ENCODE data around the gene ABCC1.

ABCC1 gene

GRCh38 chr16:15993946-15994665 lies 44.7 kb downstream of the ABCC1 start:
- DNase-seq = peak; percentile 31

- peak; percentile 70 for DNase-seq
Observed at GRCh38 chr16:15996432-15997109, 47.2 kb downstream of the ABCC1 start.

DNA sequence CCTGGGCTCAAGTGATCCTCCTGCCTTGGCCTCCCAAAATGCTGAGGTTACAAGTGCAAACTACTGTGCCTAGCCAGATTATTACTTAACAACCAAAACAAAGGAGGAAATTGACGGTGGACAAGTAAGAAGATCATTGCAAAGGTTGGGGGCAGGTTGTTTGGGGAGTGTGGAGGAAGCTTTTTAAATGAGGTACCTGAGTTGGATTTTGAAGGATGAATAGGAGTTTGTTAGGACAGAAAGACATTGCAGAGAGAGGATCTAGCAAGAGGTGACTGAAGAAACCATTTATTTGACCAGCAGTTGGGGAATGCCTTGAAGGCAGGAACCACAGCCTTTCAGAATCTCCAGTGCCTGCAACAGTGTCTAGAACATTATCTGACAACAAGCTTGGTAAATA lies 51.3 kb downstream of the ABCC1 start:
- no peak for DNase-seq

GRCh38 chr16:16001596-16002255 lies 52.3 kb downstream of the ABCC1 start:
- no peak for DNase-seq

DNA sequence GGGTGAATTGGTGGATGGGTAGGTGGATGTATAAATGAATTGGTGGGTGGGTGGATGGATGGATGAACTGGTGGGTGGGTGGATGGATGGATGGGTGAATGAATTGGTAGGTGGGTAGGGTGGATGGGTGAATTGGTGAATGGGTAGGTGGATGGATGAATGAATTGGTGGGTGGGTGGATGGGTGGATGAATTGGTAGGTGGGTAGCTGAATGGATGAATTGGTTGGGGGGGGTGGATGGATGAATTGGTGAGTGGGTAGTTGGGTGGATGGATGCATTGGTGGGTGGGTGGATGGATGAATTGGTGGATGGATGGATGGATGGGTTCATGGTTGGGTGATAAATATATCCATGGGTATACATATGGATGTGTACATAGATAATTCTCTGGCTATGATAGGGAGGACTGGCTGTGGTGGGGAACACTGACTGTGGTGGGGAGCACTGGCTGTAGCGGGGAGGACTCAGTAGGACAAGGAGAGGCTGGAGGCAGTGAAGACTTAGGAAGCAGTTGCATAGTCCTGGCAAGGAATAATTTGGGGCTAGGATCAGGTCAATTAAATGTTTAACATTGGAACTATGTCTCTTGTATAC lies 54.4 kb downstream of the ABCC1 start:
- DNase-seq = no peak

DNA sequence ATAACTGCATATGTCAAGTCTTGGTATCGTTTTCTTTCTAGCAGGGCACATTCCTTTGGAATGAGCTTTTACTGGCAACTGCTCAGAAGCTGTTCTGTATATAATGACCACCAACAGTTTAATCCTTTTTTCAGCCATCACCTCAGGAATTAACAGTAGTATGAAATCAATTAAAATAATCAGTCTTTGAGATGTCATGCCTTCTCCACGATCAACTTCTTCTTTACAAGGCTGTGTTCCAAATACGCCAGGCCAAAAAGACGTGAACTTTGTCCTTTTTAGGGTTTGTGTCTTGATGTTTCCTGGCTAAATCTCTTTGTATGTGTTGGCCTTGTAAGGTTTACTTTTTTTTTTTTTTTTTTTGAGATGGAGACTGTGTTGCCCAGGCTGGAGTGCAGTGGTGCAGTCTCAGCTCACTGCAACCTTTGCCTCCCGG lies 54.9 kb downstream of the ABCC1 start:
- peak; percentile 91 for DNase-seq

DNA sequence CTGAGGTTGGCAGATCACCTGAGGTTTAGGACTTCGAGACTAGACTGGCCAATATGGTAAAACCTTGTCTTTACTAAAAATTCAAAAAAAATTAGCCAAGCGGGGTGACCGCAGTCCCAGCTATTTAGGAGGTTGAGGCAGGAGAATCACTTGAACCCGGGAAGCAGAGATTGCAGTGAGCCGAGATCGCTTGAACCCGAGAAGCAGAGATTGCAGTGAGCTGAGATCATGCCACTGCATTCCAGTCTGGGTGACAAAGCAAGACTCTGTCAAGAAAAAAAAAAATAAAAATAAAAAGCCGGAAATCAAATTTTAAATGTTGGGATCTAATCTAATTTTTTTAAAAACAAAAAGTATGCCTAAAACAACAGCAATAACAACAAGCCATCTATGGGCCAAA lies 56.3 kb downstream of the ABCC1 start:
- DNase-seq = peak; percentile 52

- DNase-seq = no peak
Observed at GRCh38 chr16:16006650-16007049, 57.2 kb downstream of the ABCC1 start.

DNA sequence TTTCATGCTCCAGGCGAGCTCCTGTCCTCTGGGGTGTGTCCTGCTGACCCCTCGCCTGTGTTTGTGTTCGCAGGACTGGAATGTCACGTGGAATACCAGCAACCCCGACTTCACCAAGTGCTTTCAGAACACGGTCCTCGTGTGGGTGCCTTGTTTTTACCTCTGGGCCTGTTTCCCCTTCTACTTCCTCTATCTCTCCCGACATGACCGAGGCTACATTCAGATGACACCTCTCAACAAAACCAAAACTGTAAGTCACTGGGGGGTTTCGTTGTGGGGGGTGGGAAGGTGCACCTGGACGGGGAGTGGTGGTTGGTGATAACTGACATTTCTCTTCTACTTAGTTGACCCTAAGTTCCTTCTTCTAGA lies 58.3 kb downstream of the ABCC1 start:
- no peak for DNase-seq

- DNase-seq = no peak
Observed at GRCh38 chr16:16008666-16009065, 59.2 kb downstream of the ABCC1 start.

- DNase-seq = no peak
Observed at GRCh38 chr16:16009401-16009800, 60.0 kb downstream of the ABCC1 start.

- no peak for DNase-seq
Observed at GRCh38 chr16:16010194-16010593, 60.8 kb downstream of the ABCC1 start.

- DNase-seq = no peak
Observed at GRCh38 chr16:16012144-16012543, 62.7 kb downstream of the ABCC1 start.

- no peak for DNase-seq
Observed at GRCh38 chr16:16013812-16014211, 64.4 kb downstream of the ABCC1 start.

- peak; percentile 66 for DNase-seq
Observed at GRCh38 chr16:16014329-16015224, 65.2 kb downstream of the ABCC1 start.

GRCh38 chr16:16015849-16016248 lies 66.4 kb downstream of the ABCC1 start:
- DNase-seq = no peak

DNA sequence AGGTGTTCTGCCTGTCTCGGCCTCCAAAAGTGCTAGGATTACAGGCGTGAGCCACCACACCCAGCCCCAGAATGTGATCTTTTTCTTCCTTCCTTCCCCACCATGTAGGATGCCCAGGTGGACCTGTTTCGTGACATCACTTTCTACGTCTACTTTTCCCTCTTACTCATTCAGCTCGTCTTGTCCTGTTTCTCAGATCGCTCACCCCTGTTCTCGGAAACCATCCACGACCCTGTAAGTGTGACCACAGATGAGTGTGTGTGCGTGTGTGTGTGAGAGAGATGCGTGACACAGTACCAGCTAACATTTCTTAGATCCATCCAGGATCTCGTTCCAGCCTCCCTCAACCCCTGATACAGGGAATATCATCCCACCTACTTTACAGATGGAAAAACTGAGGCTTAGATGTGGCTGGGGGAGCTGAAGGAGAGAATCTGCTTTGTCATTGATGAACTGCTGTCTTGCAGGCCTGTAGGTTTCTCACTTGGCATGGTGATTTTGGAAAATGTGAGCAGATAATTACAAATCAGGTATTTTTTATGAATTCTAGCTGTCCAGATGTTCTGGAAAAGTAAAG lies 67.1 kb downstream of the ABCC1 start:
- no peak for DNase-seq

- no peak for DNase-seq
Observed at GRCh38 chr16:16017812-16018211, 68.4 kb downstream of the ABCC1 start.

DNA sequence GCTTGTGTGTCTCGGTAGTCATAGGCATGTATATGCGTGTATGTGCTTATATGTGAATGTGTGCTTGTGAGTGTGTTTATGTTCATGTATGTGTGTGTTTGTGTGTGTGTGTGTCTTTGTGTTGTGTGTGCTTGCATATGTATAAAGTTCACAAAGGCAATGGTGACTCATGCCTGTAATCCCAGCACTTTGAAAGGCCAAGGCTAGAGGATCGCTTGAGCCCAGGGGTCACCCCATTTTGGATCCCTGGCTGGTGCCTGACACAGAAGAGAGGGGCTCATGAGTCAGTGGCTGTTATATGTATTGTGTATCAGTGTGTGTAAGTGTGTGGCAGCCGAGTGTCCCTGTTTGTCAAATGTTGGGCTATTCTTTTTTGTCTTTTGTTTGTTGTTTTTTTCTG lies 69.3 kb downstream of the ABCC1 start:
- DNase-seq = no peak

- peak; percentile 69 for DNase-seq
Observed at GRCh38 chr16:16019488-16019887, 70.1 kb downstream of the ABCC1 start.

DNA sequence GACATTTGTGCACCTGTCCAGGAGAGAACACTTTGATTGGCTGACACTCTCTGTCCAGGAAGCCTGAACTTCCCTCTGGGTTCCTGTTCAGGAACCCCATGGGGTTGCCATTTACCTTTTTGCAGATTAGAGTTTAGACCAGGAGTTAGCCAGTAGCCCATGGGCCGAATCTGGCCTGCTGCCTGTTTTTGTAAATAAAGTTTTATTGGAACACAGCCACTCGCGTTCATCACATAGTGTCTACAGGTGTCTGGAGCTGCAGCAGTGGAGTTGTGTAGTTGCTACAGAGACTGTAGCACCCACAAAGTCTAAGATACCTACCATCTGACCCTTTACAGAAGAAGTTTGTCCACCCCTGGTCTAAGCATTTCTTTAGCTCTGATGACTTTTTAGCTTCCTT lies 70.9 kb downstream of the ABCC1 start:
- no peak for DNase-seq

- DNase-seq = no peak
Observed at GRCh38 chr16:16021020-16021419, 71.6 kb downstream of the ABCC1 start.

All from fibroblast of skin of right biceps (primary cell).